Retinal pigment epithelial cell (primary cell): ENCODE results near the gene WDR37.

Experiments used
- DNase-seq: peaks from one replicate; pipeline ENCODE4 v3.0.0-alpha.2; 2010; ENCODE audit warnings: low read depth
- H3K4me3 ChIP-seq: 2 replicates; pipeline ENCODE4 v1.5.1; 2011; ENCODE audit warnings: mild to moderate bottlenecking, low read length, control low read depth, moderate library complexity
- CTCF ChIP-seq: conservative IDR thresholded peaks from 2 replicates; pipeline ENCODE4 v1.5.1; 2011; ENCODE audit warnings: low read depth, low read length, control low read depth, inconsistent platforms

Gene WDR37

GRCh38 chr10:1084011-1084950, 28.1 kb downstream of the WDR37 start:
- DNase-seq = no peak
- no peak for TF ChIP-seq CTCF
- no peak overlapping the region for H3K4me3 ChIP-seq

- H3K4me3 ChIP-seq = no peak overlapping the region
- no peak for TF ChIP-seq CTCF
These were observed 29.1 kb downstream of the WDR37 start for GRCh38 chr10:1085258-1085657.

GRCh38 chr10:1086787-1087186, 30.6 kb downstream of the WDR37 start:
- no peak for DNase-seq
- TF ChIP-seq CTCF = no peak
- H3K4me3 ChIP-seq = no peak overlapping the region

More at GRCh38 chr10:1085258-1085657, 29.1 kb downstream of the WDR37 start:
- DNase-seq = no peak

- DNase-seq = no peak
- TF ChIP-seq CTCF = no peak
These were observed 33.0 kb downstream of the WDR37 start for GRCh38 chr10:1089017-1089689.

GRCh38 chr10:1090696-1091095, 34.5 kb downstream of the WDR37 start:
- no peak for TF ChIP-seq CTCF
- DNase-seq = no peak
- H3K4me3 ChIP-seq = no peak overlapping the region

More at GRCh38 chr10:1089017-1089689, 33.0 kb downstream of the WDR37 start:
- H3K4me3 ChIP-seq = no peak overlapping the region

GRCh38 chr10:1093696-1094095, 37.5 kb downstream of the WDR37 start:
- no peak overlapping the region for H3K4me3 ChIP-seq
- no peak for TF ChIP-seq CTCF
- DNase-seq = no peak
